GM12878 (cell line): ENCODE measurements around the gene MISP3. TPM values are rescaled to one million over a fixed set of nuclear protein-coding genes. Genes with fewer than 3 reads are reported as not detected.

Experiments used
- BACH1 ChIP-seq: fragments of 450-650 bp; IDR thresholded peaks from 2 replicates; pipeline ENCODE4 v1.6.1; 2017; ENCODE audit warnings: mild to moderate bottlenecking, borderline replicate concordance
- BCL3 ChIP-seq: IDR thresholded peaks from 2 replicates; pipeline ENCODE4 v1.6.1; 2011; ENCODE audit warnings: borderline replicate concordance, low read depth, mild to moderate bottlenecking, moderate library complexity, low read length; ENCODE audit not compliant: insufficient read depth, poor library complexity, severe bottlenecking
- CBFB ChIP-seq: IDR thresholded peaks from 2 replicates; pipeline ENCODE4 v1.6.1; 2016; ENCODE audit warnings: antibody characterized with exemption, low read depth
- ELK1 ChIP-seq: IDR thresholded peaks from 2 replicates; pipeline ENCODE4 v1.6.1; 2012; ENCODE audit warnings: low read depth, low read length, improper control_type of control experiment
- MLLT1 ChIP-seq: fragments of 450-650 bp; IDR thresholded peaks from 2 replicates; pipeline ENCODE4 v1.6.1; 2016; ENCODE audit warnings: mild to moderate bottlenecking
- NKRF ChIP-seq: fragments of 450-650 bp; conservative IDR thresholded peaks from 2 replicates; pipeline ENCODE4 v1.6.1; 2017; ENCODE audit warnings: mild to moderate bottlenecking, moderate library complexity
- NR2F1 ChIP-seq: fragments of 450-650 bp; conservative IDR thresholded peaks from 2 replicates; pipeline ENCODE4 v1.6.1; 2017; ENCODE audit warnings: mild to moderate bottlenecking
- PAX5 ChIP-seq: IDR thresholded peaks from 2 replicates; pipeline ENCODE4 v1.6.1; 2011; ENCODE audit warnings: low read depth, low read length, borderline replicate concordance
- PAX8 ChIP-seq: fragments of 450-650 bp; IDR thresholded peaks from 2 replicates; pipeline ENCODE4 v1.6.1; 2017; ENCODE audit warnings: mild to moderate bottlenecking, moderate library complexity
- RUNX3 ChIP-seq: IDR thresholded peaks from 2 replicates; pipeline ENCODE4 v1.6.1; 2012; ENCODE audit warnings: low read length, inconsistent platforms
- SKIL ChIP-seq: fragments of 450-650 bp; IDR thresholded peaks from 2 replicates; pipeline ENCODE4 v1.6.1; 2017; ENCODE audit warnings: mild to moderate bottlenecking, low read depth, inconsistent platforms; ENCODE audit not compliant: poor library complexity, severe bottlenecking
- SUZ12 ChIP-seq: fragments of 200-600 bp; sonication (generic); IDR thresholded peaks from one replicate; pipeline ENCODE4 v1.6.1; 2018; ENCODE audit warnings: antibody characterized with exemption, mild to moderate bottlenecking; ENCODE audit not compliant: unreplicated experiment
- WRNIP1 ChIP-seq: IDR thresholded peaks from 2 replicates; pipeline ENCODE4 v1.6.1; 2011; ENCODE audit warnings: low read depth, low read length, improper control_type of control experiment, borderline replicate concordance
- ZNF24 ChIP-seq: fragments of 450-650 bp; IDR thresholded peaks from 2 replicates; pipeline ENCODE4 v1.6.1; 2017; ENCODE audit warnings: antibody characterized with exemption, mild to moderate bottlenecking
- polyA plus RNA-seq, 11 experiments: library from polyadenylated mRNA; depleted of rRNA in 4 of 11; unstranded in 6 of 11; stranded (reverse) in 5 of 11; fragments of >200 nt; fragmentation: Nextera tagmentation in 4 of 11; fragmentation: Illumina TruSeq in 1 of 11; extraction: Ambion mirVana in 4 of 11; extraction: Trizol in 1 of 11; gene quantifications; 1 replicate in 1 of 11; 2 replicates in 10 of 11; pipeline versions ENCODE4 v1.2.1 to v1.2.3, GENCODE V29; 2011 to 2016; ENCODE audit warnings: inconsistent platforms in 2 of 11, missing spikeins in 2 of 11, low read depth in 1 of 11
- total RNA-seq, 4 experiments: library from RNA; depleted of rRNA in 3 of 4; stranded (reverse); fragments of >200 nt in 3 of 4; fragmentation: Illumina TruSeq in 1 of 4; extraction: Trizol in 1 of 4; gene quantifications; 2 replicates each; pipeline versions ENCODE4 v1.2.1 to v1.2.3, GENCODE V29; 2013 to 2021

The MISP3 gene
- total and polyA plus RNA-seq, 10 of the 15 experiments (the other 5 are each of a cell fraction or from before 2014, with no cell fraction given), result 0.07 to 1.4 (median 0.64) TPM

- no peak for TF ChIP-seq BCL3
- TF ChIP-seq MLLT1, result no peak
- TF ChIP-seq PAX5, result no peak
- TF ChIP-seq NR2F1, result no peak
- no peak for TF ChIP-seq WRNIP1
- no peak for TF ChIP-seq ZNF24
- TF ChIP-seq SKIL, result no peak
- no peak for TF ChIP-seq PAX8
- TF ChIP-seq SUZ12, result no peak
- TF ChIP-seq ELK1, result no peak
- TF ChIP-seq NKRF, result no peak
- TF ChIP-seq CBFB, result no peak
- no peak for TF ChIP-seq RUNX3
- no peak for TF ChIP-seq BACH1
Observed at GRCh38 chr19:14111486-14111885, 38.9 kb downstream of the MISP3 start (continued).
